ENCODE data around the gene COL19A1.
"Not testable (repeated sequence)": the region's sequence is repeated elsewhere in the genome, so short reads cannot be mapped to it uniquely, and the experiment has no call there.

COL19A1 gene

DNA sequence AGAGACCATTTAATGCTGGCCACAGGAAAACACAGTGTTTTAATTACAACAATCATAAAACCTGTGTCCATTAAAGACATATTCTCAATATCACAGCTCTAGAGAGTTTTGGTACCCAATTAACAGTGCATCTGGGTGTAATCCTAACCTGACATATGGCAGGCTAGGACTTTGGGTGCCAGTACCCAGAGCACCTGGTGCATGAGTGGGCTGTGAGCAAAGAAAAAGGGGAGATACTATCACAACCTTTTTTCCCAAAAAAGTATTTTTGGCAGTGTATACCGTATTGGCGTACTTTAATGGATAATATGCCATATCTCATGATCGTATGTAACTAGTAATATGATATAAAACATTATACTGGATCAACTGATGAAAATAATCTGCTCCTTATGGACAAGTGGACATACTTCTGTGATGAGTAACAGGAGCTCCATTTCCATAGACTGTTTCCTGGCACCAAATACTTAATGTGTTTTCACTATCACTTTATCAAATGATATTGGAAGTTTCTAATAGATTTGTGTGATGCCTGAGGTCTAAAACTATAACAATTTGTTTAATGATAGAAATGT lies 91.7 kb downstream of the COL19A1 start:
- TF ChIP-seq, protein P1, sequence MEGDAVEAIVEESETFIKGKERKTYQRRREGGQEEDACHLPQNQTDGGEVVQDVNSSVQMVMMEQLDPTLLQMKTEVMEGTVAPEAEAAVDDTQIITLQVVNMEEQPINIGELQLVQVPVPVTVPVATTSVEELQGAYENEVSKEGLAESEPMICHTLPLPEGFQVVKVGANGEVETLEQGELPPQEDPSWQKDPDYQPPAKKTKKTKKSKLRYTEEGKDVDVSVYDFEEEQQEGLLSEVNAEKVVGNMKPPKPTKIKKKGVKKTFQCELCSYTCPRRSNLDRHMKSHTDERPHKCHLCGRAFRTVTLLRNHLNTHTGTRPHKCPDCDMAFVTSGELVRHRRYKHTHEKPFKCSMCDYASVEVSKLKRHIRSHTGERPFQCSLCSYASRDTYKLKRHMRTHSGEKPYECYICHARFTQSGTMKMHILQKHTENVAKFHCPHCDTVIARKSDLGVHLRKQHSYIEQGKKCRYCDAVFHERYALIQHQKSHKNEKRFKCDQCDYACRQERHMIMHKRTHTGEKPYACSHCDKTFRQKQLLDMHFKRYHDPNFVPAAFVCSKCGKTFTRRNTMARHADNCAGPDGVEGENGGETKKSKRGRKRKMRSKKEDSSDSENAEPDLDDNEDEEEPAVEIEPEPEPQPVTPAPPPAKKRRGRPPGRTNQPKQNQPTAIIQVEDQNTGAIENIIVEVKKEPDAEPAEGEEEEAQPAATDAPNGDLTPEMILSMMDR (IDR thresholded peaks at IDR 0.05; ENCODE audit: insufficient read depth, low read depth, low read length, missing control alignments), result no peak
- H3K4me3 ChIP-seq (ENCODE audit: low read depth, low read length), result no peak overlapping the region
- DNase-seq (ENCODE audit: low read depth), result no peak

DNA sequence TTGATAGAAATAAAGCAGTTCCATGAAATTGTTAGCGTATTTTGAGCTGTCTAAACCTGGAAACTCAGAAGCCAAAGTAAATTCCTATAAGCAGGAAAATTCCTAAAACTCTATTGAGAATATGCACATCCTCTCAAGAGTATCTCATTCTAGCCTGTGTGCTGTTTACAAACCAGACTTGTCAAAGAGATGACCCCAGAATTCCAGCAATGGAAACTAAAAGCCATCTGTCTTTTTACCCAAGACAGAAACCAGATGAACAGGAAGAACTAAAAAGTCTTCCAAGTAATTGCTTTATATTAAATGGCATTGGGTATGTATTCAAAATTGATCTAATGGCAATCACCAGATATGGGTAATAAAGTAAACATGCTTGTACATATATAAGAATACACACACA lies 92.6 kb downstream of the COL19A1 start:
- TF ChIP-seq, protein P1 (IDR thresholded peaks at IDR 0.05; ENCODE audit: insufficient read depth, low read depth, low read length, missing control alignments), result no peak
- DNase-seq (ENCODE audit: low read depth), result no peak
- no peak overlapping the region for H3K4me3 ChIP-seq (ENCODE audit: low read depth, low read length)

DNA sequence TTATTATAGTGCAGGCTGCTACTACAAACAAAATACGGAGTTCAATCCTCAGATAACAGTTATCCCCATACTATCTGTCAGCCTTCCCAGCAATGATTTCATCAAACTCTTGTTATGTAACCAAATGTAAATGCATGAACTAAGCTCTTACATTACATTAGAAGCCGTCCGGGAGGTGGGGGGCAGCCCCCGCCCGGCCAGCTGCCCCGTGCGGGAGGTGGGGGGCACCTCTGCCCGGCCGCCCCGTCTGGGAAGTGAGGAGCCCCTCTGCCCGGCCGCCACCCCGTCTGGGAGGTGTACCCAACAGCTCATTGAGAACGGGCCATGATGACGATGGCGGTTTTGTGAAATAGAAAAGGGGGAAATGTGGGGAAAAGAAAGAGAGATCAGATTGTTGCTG lies 99.6 kb downstream of the COL19A1 start:
- not testable (repeated sequence) for H3K4me3 ChIP-seq (ENCODE audit: low read depth, low read length); DNase-seq (ENCODE audit: low read depth)

DNA sequence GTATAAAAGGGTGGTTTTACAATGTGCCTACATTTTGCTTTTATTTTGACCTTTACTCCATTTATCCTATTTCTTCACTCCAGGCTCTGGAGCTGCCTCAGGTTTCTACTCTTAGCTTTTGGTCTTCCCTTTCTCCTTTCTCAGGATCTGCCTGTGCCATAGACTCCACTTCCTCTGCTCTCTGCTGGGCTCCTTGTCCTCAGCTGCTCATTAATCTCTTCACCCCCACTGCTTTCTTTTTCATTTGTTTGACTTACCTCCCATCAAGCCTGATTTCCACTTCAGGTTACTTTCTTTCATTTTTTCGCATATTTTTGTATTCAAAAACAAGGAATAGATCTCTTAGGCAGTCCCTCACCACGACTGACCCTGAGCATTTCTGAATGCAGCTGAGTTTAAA lies 106.8 kb downstream of the COL19A1 start:
- H3K4me3 ChIP-seq (ENCODE audit: low read depth, low read length), result no peak overlapping the region
- TF ChIP-seq, protein P1 (IDR thresholded peaks at IDR 0.05; ENCODE audit: insufficient read depth, low read depth, low read length, missing control alignments), result no peak
- DNase-seq (ENCODE audit: low read depth), result no peak

DNA sequence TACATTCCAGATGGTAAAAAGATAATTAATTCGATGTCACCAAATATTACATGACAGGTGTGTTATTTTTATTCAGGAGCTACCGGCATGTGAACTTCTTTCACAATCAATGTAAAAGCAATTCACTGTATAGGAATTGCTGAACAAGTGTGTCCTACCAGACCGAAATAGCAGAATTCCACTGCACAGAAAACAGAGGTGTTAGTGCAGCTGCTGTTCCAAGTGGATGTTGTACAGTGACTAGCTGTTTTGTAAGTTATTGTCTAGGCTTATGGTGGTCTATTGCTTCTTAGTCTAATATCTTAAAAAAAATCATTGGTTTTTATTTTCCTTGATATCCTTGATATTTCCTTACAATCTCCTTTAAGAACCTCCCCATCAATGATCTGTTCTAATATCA lies 107.4 kb downstream of the COL19A1 start:
- no peak overlapping the region for H3K4me3 ChIP-seq (ENCODE audit: low read depth, low read length)
- DNase-seq (ENCODE audit: low read depth), result no peak
- TF ChIP-seq, protein P1 (IDR thresholded peaks at IDR 0.05; ENCODE audit: insufficient read depth, low read depth, low read length, missing control alignments), result no peak

DNA sequence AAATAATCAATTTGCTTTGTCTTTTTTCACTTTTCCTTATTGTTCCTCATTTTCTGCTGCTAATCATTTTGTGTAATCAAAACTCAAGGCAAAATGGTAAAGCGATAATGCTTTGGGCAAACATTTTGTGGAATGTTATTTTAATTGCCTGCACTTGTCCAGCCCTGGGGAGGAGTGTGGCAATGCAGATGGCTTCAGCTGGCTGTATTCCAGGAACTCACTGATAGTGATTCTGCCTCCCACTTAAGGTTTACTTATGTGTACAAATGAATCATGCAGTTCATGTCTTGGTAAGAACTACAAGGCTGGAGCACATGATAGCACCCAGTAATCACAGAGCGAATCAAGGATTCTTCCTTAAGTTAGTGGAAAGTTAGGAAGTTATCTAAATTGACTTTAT lies 107.8 kb downstream of the COL19A1 start:
- no peak for DNase-seq (ENCODE audit: low read depth)
- no peak overlapping the region for H3K4me3 ChIP-seq (ENCODE audit: low read depth, low read length)
- TF ChIP-seq, protein P1 (IDR thresholded peaks at IDR 0.05; ENCODE audit: insufficient read depth, low read depth, low read length, missing control alignments), result no peak

DNA sequence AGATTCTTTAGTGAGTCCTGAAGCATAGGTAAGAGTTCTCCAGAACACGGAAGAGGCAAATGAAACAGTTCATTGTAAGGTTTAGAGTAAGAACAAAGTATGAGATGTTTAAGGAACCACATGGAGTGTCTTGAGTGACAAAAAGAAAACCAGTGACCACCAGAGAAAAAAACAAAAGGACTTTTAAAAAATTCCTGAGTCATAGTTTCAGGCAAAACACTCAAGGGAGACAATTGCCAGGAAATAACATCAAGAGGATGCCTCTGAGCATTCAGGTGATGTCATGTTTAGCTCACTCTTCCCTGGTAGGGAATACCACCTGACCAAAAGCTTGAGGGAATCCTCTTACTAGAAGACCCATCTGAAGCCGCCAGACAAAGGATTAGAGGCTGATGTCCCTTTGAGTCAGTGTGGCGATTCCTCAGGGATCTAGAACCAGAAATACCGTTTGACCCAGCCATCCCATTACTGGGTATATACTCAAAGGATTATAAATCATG lies 110.3 kb downstream of the COL19A1 start:
- no peak for DNase-seq (ENCODE audit: low read depth)
- TF ChIP-seq, protein P1 (IDR thresholded peaks at IDR 0.05; ENCODE audit: insufficient read depth, low read depth, low read length, missing control alignments), result no peak
- H3K4me3 ChIP-seq (ENCODE audit: low read depth, low read length), result no peak overlapping the region

Data from GM12865 (cell line).